PFSK-1 (cell line): ENCODE results near the gene TGIF2.

Experiments used
- FOXP2 ChIP-seq: optimal IDR thresholded peaks from 2 replicates; pipeline ENCODE3; 2011; ENCODE audit warnings: borderline replicate concordance, control low read depth, inconsistent platforms; ENCODE audit not compliant: insufficient read depth; ENCODE audit errors: extremely low read length, extremely low read depth
- POLR2AphosphoS5 ChIP-seq: IDR thresholded peaks from 2 replicates; pipeline ENCODE4 v1.6.1; 2012; ENCODE audit warnings: low read depth, mild to moderate bottlenecking, control low read depth, low read length, moderate library complexity
- SIN3A ChIP-seq: IDR thresholded peaks from 2 replicates; pipeline ENCODE4 v1.6.1; 2012; ENCODE audit warnings: mild to moderate bottlenecking, low read length, moderate library complexity, borderline replicate concordance; ENCODE audit not compliant: insufficient read depth
- TAF1 ChIP-seq: IDR thresholded peaks from 2 replicates; pipeline ENCODE4 v1.6.1; 2012; ENCODE audit warnings: low read length, control low read depth, borderline replicate concordance; ENCODE audit not compliant: insufficient read depth
- TF ChIP-seq, protein P1 (sequence below), 2 experiments: IDR thresholded peaks; 2 replicates each; pipeline versions ENCODE4 v1.6.1 to v1.8.0; 2011 to 2012; ENCODE audit warnings: low read depth in 2 of 2, low read length in 2 of 2, control low read depth in 1 of 2, inconsistent platforms in 1 of 2, mild to moderate bottlenecking in 1 of 2, moderate library complexity in 1 of 2; ENCODE audit not compliant: insufficient read depth in 1 of 2

The TGIF2 gene

DNA sequence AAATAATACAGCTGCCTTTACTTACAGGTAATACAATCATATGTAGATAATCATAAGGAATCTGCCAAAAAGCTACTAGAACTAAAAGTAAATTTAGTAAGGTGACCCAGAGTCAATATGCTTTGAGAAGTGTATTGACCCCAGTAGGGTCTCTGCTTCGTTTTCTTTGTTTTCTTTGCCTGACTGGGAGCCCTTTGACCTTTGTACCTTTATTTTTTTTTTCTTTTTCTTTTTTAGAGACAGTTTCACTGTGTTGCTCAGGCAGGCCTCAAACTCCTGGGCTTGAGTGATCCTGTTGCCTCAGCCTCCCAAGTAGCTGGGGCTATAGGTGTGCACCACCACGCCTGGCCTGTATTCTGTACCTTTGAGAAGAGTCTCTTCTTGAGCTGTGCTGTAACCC, 50.0 kb downstream of the TGIF2 start:
- TF ChIP-seq, protein P1, sequence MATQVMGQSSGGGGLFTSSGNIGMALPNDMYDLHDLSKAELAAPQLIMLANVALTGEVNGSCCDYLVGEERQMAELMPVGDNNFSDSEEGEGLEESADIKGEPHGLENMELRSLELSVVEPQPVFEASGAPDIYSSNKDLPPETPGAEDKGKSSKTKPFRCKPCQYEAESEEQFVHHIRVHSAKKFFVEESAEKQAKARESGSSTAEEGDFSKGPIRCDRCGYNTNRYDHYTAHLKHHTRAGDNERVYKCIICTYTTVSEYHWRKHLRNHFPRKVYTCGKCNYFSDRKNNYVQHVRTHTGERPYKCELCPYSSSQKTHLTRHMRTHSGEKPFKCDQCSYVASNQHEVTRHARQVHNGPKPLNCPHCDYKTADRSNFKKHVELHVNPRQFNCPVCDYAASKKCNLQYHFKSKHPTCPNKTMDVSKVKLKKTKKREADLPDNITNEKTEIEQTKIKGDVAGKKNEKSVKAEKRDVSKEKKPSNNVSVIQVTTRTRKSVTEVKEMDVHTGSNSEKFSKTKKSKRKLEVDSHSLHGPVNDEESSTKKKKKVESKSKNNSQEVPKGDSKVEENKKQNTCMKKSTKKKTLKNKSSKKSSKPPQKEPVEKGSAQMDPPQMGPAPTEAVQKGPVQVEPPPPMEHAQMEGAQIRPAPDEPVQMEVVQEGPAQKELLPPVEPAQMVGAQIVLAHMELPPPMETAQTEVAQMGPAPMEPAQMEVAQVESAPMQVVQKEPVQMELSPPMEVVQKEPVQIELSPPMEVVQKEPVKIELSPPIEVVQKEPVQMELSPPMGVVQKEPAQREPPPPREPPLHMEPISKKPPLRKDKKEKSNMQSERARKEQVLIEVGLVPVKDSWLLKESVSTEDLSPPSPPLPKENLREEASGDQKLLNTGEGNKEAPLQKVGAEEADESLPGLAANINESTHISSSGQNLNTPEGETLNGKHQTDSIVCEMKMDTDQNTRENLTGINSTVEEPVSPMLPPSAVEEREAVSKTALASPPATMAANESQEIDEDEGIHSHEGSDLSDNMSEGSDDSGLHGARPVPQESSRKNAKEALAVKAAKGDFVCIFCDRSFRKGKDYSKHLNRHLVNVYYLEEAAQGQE (IDR thresholded peaks at IDR 0.05; ENCODE audit: insufficient read depth in 1 of 2, low read depth in 2 of 2, low read length in 2 of 2), result no peak
- TF ChIP-seq SIN3A, result no peak
- no peak for TF ChIP-seq POLR2AphosphoS5
- no peak for TF ChIP-seq FOXP2
- TF ChIP-seq TAF1, result no peak

DNA sequence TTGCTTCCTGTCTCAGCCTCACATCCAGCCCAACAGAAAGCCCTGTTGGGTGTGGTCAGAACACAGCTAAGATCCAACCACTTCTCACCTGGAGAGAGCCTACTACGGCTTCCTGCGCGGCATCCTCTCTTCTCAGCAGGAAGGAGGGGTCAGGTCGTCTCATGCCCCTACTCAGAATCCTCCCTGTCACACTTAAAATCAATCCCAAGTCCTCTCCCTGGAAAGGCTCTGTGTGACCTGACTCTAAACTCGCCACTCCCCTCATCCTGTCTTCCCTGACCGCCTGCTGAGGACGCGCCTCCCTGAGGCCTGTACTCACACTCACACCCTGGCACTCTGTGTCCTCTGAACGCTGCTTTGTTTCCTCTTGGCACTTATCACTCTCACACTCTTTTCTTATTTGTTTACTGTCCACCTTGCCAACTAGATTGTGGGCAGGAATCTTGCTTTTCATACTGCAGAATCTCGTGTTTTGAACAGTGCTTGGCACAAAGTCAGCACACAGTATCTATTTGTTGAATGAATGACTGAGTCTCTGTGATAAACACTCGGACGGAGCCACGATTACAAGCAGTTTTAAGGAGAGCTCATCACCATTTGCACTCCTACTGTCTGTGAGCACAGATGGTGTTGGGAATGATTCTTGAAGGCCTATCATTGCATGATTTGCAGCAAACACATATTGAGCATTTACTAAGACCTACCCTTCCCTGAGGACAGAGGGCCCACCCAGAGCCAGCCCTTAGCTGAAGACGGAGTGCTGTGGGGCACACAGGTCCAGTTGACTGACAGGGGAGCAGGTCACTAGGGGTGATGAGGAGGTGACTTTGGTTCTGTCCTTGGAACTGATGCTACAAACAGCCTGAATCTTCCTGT, 50.9 kb downstream of the TGIF2 start:
- TF ChIP-seq TAF1 (no peak), FOXP2 (no peak), POLR2AphosphoS5 (no peak), SIN3A (no peak)
- TF ChIP-seq, protein P1 (IDR thresholded peaks at IDR 0.05; ENCODE audit: insufficient read depth in 1 of 2, low read depth in 2 of 2, low read length in 2 of 2), result no peak

DNA sequence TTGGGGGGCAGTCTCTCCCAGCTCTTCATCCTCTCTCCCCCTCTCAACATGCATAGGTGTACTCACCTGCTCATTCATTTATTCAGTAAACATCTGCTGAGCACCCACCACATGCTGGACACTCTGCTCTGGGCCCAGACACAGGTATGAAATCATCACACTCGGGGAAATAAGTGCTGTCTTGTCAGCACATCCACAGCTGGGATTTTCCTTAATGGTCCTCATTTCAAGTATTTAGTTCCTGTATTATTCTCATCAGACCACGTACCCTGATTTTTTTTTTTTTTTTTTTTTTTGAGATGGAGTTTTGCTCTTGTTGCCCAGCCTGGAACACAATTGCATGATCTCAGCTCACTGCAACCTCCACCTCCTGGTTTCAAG, 51.5 kb downstream of the TGIF2 start:
- TF ChIP-seq SIN3A (no peak), TAF1 (no peak), FOXP2 (no peak), POLR2AphosphoS5 (no peak)
- TF ChIP-seq, protein P1 (IDR thresholded peaks at IDR 0.05; ENCODE audit: insufficient read depth in 1 of 2, low read depth in 2 of 2, low read length in 2 of 2), result no peak

DNA sequence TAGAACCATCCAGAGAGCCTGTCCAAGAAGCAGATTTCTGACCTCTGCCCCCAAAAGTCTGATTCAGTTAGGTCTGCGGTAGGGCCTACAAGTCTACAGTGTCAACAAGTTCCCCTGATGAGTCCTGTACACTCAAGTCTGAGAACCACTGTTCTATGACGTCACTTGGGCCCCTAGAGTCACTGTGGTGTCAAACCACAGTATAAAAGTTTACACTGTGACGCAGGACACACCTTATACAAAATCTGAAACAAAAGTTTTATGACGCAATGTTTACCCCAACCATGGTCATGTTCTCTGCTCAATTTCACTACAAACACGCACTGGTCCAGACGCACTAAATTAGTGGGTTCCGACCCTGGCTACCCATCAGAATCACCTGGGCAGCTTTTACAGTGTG, 54.7 kb downstream of the TGIF2 start:
- TF ChIP-seq FOXP2 (no peak), POLR2AphosphoS5 (no peak)

DNA sequence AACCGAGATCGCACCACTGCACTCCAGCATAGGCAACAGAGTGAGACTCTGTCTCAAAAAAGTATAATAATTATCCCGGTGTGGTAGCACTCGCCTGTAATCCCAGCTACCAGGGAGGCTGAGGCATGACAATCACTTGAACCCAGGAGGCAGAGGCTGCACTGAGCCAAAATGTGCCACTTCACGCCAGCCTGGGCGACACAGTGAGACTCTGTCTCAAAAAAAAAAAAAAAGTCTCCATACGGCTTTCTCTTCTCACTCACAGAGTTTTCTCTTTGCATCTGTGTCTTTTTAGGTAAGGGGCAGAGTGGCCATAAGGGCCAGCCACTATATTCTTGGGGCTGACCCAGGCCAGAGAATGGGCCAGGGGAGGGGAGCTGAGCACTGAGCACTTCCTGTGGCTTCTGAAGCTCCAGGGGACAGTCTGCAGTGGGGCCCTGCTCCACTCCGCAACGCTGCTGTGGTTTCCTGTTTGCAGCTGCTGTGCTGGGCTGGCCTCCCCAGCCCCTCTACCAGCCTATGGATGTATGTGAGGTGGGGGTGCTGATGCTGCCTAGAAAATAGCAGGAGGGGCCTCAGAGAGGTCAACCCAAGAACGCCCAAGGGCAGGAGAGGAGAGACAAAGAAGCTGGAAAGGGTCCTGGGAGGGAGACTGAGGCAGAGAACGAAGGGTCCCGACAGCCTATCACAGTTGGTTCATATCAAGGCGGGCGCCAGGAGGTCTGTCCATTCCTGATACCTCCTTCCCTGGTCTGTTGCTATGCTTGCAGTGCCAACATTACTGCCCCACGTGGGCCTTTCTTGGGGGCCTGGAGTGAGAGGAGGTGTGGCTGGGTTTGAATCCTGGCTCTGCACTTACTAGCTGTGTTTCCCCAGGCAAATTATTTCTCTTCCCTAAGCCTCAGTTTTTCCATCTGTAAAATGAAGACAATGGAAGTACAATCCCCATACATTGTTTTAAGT, 56.6 kb downstream of the TGIF2 start:
- TF ChIP-seq TAF1 (no peak), SIN3A (no peak), POLR2AphosphoS5 (no peak), FOXP2 (no peak)
- TF ChIP-seq, protein P1 (IDR thresholded peaks at IDR 0.05; ENCODE audit: insufficient read depth in 1 of 2, low read depth in 2 of 2, low read length in 2 of 2), result no peak
